HG02759 (cell line): Measurements from ENCODE around the gene CCDC78.

Experiments used
- ATAC-seq: cut with Tn5 transposase; IDR thresholded peaks from one replicate; pipeline ENCODE4 v1.9.1; 2021; ENCODE audit warnings: mild to moderate bottlenecking, moderate library complexity; ENCODE audit not compliant: unreplicated experiment

Gene CCDC78

DNA sequence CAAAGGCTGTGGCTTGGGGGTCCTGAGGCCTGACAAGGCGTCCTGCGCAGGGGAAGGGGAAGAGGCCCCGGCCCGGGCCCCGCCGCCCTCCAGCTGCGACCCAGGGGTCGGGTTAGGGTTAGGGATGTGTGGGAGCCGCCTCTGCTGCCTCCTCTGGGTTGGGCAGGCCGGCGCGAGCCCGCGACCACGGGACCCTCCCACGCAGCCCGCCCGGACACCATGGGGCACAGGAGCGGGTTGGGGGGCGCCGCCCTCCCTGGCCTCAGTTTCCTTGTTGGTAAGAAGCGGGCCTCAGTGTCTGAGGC, 14.2 kb upstream of the CCDC78 start:
- no peak for ATAC-seq

DNA sequence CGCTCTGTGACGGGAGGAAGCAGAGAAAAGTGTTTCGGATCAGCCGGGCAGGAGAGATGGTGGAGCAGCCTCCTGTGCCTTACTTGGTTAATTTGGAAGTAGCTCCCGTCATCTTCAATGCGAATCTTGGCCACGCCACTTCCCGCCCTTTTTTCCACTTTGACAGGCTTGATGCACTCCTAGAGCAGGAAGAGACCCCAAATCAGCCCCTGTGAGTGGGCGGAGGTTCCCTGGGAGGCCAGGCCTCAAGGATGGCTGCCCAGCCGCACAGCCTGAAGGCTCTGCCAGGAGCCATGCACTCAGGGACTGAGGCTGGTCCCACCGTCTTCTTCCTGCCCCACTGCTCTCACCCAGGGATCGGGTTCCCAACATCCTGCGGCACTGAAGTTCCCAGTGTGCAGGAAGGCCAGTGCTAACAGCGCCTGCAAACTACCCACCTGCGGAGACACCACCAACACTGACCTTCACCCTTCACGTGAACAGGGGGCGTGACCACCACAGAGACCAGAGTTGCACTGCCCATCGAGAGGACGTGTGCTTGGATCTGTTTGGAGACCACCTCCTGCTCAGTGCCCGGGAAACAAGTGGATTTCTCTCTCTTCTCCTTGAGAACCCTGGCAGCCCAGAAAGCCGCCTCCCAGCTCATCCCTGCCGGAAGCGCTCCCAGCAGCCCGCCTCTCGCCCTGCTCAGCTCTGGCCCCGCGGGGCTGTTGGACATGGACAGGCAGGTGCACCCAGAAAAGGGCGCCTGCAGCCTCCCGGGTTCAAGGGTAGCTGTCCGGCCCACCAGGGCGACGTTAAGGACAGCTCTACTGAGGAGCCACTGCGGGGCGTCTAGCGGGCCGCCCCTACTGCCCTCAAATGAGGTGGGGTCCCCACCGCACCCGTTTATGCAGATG, 13.6 kb upstream of the CCDC78 start:
- peak; percentile 5 for ATAC-seq

DNA sequence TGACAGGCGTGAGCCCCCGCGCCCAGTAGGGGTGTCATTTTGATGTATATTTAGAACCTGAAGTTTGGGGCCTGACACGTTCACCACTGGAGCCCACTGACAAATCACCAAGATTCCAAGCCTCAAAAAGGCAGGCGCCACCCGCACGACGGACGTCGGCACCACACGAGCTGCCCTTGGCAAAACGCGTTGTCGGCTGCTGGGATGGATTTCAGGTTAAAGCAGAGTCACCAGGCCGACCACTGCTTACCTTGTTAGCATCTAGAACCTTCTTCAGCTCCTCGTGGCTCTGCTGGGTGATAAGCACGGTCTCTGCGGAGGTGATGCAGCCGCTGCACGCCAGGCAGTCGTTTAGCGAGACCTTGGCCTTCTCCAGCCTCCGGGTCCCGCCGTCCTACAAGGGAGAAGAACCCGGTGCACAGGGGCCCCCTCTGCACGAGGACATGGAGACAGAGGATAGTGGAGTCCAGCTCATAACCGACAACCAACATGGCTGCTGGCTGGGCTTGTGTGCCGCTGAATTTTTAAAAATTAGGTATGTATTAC, 10.8 kb upstream of the CCDC78 start:
- ATAC-seq = no peak

DNA sequence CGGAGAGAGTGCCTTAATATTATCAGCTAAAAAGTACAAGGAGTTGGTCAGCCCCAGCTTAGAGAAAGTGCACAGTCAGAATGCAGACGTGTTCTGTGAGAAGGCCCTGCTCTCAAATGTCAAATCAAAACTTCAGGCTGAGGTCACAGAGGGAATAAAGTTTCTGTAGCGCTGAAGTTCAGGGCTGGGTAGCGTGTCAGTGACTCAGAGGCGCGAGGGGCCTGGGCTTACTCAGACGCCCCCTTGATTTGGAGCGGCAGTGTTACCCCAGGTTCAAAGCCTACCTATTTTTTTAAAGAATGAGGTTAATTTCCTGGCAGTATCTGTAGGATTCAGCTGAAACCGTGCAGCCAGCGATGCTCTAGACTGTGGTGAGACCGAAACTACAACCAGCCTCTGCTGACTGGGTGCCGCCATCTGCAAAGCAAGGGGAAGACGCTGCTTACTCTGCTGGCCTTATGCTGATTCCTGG, 9.8 kb upstream of the CCDC78 start:
- ATAC-seq = no peak

DNA sequence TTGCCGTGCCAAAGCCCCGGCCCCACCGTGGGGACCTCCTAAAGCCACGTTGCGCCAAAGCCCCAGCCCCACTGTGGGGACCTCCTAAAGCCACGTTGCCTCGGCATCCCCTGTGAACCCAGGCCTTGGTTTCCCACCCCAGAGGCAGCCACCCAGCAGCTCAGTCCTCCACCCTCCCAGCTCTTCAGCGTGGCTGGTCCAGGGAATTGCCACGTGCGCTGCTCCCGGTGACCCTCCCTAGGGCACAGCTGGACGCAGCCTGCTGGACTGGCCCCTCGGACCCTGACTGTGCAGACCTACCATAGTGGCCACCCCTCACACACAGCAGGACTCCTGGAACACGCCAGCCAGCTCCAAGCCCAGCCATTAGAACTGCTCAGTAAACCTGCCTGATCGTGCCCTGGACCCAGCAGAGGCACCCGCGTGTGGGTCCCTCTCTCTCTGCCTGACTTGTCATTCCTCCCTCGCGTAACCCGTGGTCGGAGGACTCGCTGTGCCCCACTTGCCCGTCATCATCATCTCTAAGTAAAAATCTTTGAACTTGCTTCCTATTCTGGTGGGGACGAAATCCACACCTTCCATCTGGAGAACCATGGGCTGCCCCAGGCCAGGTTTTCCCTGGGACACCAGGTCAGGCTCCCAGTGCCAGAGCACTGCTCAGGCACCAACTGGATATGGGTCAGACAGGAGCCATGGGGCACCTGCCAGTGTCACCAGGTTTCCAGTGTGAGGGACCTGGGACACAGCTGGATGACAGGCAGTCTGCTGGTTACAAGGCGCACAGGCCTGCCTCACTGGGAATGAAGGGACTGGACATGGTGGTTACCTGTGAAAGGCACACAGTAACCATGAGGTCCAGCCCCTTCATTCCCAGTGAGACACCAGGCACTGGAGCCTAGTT, 9.0 kb upstream of the CCDC78 start:
- no peak for ATAC-seq

DNA sequence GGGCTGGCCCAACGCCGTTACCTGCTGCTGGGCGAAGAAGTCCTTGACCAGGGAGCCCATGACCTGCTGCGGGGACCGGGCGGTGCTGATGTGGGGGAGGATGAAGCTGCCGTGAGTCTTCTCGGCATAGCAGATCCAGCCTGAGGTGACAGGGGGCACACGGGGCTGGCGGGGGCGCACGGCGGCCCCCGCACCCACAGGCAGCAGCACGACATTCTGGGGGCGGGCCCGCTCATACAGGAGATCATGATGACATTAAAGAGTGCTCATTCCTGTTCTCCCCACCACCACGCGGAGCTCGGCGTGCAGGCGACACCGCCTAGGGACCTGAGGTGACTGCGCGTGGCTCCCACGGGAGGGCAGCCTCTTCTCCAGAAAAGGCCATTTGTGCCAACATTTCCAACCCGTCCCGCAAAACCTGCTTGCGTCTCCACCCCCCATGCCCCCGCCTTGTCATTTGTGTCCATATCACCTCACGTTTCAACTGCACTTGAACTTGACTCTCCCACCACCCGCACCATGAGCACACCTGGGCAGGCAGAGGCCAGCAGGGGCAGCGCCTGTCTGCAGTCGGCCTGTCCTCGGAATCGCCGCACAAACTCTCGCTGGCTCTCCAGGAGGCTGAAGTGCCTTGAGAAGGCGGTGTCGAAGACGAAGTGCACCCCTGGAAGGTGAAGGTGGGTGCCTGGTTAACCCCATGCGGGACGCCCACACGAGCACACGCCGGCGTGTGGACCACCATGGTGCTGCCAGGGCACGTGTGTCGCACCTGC, 8.2 kb upstream of the CCDC78 start:
- no peak for ATAC-seq

DNA sequence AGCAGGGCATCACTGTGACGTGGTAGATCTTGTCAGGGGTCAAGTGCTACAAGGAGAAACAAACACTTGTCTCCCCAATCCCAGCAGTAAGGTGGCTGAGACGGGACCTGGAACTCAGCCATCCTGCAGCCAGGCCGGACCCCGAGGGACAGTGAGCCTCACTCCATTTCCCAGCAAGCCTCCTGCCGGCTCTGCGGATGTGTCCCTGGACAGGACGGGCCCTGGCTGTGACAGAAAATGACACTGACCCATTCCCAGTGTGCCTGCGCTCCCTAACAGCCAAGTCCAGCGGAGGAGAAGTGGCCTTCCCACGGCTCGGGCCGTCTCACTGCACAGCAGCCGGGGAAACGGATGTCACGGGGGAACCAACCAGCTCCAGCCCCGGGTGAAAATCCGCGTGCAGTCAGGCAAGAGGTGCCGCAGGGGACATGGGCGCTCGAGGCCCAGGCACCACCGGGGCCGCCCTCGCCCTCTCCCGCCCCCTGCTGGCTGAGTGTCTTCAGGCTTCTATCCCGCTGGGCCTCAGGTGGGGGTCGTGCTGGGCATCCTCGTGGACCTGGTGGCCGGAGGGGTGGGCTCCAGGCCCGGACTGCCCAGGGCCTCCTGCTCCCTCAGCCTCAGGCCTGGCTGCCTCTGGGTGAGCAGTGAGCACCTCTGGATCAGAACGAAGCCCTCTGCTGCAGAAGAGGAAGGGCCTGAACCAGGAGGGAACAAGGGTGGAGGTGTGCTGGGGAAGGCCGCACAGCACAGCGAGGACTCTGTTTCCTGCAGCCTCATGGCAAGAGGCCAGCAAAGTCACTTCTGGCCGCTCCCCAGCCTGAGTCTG, 7.4 kb upstream of the CCDC78 start:
- ATAC-seq = no peak

DNA sequence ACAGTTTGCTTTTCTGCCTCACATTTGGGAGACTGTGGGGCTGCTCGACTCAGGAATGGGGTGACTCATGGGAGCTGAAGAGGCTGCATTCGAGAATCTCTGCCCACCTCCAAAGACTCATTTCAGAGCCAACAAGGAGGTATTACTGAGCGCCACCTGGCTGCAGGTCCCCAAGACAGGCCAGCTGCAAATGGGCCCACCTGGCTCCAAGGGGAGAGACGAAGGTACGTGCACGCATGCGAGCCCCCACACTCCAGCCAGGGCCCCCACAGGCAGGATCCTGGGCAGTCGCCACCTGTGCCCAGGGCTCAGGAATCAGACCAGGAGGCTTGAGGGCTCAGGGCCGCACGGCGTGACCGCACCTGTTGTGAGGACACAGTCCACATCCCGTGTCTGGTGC, 6.7 kb upstream of the CCDC78 start:
- no peak for ATAC-seq

DNA sequence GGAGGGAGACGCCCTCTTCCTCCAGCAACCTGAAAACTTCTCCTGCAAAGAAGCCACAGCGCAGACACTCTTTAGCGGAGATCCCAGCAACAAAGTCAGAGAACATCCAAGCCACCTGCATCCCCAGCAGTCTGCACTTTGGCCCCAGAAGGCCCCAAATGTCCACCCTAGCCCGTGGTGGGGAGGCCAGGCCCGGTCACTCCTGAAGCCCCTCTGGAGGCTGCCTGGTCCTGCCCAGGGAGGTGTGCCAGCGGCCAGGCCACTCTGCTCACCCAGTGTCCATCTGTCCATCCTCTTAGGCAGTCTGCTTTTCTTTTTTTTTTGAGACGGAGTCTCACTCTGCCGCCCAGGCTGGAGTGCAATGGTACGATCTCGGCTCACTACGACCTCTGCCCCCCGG, 6.1 kb upstream of the CCDC78 start:
- no peak for ATAC-seq

DNA sequence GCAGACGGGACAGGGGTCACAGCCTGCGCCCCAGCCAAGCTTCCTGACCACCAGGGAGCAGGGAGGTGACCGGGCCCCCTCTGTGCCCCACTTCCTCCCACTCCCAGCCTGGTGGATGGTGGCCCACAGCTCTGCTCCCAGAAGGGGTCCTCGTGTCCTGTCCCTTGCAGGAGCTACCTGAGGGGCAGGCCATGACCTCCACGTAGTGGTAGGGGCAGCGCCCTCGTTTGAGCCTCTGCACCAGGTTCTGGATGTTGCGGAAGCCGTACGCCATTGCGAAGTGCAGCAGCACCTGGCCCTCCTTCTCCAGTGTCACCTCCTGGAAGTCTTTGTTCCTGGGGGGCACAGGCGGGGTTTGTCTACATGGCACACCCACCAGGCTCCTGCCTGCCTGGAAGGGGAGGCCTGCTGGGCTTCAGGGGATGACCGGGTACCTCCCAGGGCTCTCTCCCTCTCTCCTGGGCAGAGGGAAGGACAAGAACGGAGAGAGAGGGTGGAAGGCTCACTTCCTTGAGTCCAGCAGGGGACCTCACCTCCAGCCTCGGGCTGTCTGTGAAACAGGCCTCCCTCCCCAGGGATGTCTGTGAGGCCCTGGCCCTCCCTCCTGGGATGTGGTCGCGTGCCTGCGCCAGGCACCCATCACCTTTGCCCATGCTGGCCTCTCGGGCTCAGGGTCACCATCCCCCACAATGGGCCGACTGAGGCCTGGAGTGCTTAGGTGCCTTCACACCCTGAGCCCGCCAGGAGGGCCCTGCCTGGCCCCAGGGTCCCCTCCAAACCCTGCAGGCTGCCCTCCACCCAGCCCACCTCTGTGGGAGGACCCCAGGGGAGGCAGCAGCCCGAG, 4.6 kb upstream of the CCDC78 start:
- ATAC-seq = no peak

DNA sequence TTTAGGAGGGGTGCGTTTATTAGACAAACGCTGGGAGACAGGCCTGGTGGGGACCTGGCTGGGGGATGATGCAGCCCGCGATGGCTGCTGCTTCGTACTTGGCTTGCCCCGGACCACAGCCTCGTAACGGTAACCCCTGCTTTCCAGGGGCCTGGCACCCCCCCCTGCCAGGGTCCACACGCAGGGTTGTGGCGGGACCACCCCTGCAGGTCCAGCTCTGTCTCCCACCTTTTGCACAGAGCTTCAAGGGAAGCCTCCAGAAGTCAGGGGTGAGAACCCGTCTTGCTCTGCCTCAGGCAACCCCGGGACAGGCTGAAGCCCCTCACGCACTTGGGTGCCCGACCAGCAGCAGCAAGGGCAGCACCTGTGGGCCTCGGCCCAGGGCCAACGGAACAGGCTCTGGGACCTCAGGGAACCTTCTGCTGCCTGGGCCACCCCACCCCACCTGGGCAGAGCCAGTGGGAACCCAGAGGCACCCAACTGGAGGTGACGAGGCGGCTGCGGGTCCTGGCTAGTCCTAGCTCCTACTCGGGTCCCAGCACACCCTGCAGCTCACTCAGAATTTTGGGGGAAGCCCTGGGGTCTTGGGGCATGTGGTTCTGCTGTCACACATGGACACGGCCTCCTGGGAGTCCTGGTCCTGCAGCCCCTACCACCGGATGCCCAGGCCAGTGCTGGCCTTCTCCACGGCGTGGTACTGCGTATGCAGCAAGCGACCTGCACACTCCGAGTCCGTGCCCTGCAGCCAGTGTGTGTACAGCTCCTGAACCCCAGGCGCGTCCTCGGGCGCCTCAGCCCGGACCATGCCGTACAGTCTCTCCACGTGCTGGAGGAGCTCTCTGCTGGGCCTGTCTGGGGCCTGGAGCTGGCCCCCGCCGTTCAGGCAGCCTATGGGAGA, 3.8 kb upstream of the CCDC78 start:
- ATAC-seq = no peak

DNA sequence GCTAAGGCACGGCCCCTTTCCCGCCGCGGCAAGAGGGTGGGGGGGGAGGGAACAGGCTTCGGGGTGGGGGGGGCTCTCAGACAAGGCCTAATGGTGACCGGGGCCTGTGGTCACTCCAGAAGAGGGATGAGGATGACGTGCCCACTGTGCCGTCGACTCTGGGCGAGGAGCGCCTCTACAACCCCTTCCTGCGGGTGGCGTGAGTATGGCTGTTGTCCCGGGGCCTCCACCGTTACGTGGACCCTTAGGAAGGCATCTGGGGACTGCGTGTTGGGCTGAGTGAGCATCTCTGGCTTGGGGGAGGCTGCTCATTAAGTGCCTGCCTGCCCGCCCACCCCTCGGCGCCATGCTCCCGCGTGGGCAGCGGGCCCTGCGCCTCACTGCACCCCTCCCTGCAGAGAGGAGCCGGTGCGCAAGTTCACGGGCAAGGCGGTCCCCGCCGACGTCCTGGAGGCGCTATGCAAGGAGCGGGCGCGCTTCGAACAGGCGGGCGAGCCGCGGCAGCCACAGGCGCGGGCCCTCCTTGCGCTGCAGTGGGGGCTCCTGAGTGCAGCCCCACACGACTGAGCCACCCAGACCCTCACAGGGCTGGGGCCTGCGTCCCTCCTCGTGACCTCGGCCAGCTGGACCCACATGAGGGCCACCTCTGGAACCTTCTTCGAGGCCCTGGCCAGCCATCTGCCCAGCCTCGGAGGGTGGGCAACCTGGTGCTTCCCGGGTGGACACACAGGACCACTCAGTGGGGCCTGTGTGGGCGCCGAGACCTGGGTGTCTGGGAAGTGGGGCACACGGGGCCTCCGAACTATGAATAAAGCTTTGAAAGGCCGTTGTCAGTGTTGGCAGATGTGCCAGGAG, 2.9 kb upstream of the CCDC78 start:
- no peak for ATAC-seq

DNA sequence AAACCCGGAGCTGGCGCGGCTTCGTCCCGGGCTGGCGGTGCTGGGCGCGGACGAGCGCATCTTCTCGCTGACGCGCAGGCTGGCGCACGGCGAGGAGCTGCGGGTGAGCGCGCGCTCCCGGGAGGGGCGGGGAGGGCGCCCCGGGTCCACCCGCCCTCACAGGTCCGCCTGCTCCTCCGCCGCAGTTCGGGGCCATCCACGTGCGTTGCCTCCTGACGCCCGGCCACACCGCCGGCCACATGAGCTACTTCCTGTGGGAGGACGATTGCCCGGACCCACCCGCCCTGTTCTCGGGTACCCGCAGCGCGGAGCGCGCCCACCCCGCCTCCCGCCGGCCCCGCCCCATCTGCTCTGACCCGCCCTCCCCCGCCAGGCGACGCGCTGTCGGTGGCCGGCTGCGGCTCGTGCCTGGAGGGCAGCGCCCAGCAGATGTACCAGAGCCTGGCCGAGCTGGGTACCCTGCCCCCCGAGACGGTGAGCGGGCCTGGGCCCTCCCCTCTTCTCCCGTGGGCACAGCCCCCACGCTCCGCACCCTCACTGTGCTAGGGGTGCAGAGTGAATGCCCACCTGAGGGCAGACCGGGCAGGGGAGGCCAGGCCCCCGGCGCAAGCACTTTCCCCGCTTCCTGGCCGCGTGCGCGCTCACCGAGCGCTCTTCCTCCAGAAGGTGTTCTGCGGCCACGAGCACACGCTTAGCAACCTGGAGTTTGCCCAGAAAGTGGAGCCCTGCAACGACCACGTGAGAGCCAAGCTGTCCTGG, 2.1 kb upstream of the CCDC78 start:
- ATAC-seq = peak; percentile 35

DNA sequence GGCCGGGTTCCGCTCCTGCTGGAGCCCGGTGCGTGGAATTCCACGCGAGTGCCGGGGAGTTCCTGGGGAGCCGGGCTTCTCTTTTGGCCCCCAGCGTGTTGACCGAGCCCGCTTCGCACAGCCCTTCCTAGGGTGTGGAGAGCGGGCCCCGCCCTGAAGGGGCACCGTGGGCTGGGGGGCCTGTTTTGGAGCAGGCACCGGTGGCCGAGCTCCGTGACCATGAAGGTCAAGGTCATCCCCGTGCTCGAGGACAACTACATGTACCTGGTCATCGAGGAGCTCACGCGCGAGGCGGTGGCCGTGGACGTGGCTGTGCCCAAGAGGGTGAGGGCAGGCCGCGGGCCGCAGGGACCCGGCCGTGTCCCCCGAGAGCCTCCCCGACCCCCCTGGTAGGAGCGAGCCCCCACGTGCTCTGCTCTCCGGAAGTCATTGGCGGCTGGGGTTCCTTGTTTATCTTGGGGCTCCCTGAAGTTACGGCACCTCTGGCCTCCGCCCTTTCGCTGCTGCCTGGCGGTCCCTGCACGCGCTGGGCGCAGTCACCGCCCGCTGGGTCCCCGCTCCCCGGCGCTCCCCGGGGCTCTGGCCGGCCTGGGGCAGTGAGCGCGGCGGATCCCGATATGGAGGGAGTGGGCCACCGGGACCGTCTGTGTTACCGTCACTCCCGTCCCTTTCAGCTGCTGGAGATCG, 1.2 kb upstream of the CCDC78 start:
- no peak for ATAC-seq

DNA sequence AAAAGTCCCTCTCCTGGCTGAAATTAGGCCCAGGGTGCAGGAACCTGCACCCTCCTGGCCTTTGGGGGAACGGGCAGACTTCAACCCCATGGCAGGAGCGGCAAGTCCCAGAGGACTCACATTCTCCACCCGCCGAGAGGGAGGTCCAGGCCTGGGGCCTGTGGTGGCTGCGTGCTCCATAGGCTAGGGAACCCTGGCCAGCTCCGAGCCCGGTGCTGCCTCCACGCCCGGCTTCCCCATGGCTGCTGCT, 130 bp downstream of the CCDC78 start:
- ATAC-seq = no peak

DNA sequence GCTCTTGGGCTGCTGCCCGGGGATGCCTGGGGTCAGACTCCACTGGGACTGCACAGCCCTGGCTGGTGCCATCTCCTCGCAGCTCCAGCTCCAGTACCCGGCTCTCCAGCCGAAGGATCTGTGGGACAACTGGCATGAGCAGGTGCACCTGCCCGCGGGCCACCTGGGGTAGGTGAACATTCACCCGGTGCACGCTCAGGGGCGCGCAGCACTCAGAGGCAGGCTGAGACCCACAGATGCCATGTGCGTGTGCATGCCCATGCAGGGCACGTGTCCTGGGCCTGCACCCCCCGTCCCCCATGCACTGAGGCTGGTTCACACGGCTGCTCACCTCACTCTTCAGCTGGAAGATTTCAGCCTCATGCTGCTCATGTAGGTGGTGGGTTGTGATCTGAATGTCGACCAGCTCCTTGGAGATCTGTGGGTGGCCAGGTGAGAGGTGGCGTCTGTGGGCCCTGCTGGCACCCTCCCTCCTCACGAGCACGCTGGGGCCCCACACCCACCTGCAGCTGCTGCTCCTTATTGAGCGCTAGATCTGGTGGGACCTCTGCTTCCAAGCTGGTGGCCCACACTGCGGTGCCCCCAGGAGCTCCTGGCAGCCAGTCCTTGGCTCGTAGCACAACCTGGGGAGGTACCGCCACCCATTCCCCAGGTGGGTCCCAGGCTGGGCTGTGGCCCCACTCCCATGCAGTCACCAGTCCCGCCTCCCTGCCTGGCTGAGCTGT, 618 bp downstream of the CCDC78 start:
- no peak for ATAC-seq
